ENCODE results near the gene CHTF18.

The CHTF18 gene

DNA sequence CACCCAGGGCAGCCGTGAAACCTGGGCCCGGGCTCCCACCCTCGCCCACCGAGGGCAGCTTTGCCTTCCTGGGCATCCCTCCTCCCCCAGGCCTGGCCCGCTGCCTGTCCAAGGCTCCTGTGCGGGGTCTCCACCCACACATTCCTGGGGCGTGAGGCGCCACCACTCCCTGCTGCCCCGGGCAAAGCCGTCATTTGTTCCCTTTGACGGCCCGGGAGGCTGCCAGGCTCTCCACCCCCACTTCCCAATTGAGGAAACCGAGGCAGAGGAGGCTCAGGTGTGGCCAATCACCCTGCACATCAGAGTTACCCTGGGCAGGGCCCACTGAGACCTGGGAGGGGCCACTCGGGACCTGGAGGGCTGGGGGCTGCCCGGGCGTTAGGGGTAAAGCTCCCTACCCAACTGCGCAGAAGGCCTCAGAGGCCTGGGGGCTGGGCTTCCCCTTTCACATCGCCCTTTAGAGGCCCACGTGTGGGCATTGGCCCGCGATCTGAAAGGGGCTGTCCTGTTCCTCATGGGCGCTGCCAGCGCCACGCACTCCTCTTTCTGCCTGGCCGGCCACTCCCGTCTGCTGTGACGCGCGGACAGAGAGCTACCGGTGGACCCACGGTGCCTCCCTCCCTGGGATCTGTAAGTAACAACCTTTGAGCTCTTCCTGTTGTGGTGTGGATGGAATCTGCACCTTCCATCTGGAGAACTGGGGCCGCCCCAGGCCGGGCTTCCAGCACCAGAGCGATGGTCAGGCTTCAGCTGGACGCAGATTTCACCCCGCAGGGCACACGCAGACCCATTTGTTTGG lies 27.7 kb upstream of the CHTF18 start, which contains the start of gene MSLN:
Gene MSLN (plus strand): TSS at position 190 of the 799 bp plus-strand sequence. CDS start 1,947 bp downstream, outside the sequence.
- no peak for DNase-seq (ENCODE audit: low read depth)

DNA sequence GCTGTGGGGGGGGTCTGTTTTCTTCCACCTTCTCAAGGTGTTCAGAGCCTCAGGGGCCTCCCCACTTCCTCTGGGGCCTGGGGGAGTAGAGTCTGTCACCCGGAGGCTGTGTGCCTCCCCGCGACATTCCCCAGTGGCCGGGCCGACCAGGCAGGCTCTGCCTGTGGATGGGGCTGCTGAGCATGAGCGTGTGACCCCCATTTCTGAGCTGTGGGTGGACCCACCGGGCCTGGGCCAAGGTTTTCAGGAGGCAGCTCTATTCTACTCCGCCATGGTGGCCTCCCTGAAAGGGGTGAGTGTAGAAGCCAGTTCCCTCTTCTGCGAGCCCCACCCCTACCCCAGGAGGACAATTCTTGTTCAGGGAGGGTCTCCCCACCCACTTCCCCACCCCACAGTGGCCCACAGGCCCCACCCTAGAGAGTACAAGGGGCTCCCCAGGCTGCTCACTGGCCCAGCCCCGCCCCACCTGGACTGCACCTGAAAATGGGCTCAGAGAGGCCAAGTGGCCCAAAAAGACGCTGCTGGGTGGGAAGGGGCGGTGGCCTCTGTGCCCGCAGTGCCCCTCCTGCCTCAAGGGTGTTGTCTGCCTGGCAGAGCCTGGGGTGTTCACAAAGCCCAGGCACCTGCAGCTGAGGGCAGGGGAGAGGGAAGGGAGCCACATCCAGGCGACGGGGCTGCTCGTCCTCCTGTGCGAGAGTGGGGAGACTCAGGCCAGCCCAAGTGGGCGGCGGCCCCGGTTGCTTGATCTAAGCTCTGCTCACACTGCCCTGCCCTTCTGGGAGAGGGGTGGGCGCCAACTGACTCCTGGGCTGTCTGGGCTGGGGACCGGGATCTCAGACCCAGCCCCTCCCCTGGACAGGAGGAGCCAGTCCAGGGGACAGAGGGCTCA lies 26.6 kb upstream of the CHTF18 start:
- no peak for DNase-seq (ENCODE audit: low read depth)

DNA sequence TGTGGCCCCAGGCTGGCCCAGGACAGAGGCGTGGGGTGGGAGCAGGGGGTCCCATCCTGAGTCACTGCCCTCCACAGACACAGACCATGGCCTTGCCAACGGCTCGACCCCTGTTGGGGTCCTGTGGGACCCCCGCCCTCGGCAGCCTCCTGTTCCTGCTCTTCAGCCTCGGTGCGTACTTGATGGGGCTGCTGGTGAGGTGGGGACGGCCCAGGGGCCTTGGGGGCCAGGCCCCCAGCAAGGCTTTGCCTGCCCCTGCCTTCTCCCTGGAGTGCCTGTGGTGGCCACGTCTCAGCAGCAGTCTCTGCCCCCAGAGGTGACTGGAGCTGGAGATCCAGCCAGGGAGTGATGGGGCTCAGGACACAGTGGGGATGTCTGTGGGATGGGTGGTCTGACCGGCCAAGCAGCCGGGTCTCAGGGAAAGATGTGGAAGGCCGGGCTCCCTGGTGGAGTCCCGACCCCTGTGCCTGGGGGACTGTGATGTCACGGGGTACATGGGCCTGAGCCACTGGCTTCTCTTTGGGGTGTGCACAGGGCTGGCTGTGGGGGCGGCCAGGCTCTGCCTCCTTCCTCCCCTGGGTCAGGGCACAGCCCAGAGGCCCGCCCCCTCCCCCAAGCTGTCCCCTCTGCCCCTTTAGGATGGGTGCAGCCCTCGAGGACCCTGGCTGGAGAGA lies 25.7 kb upstream of the CHTF18 start:
- no peak for DNase-seq (ENCODE audit: low read depth)

DNA sequence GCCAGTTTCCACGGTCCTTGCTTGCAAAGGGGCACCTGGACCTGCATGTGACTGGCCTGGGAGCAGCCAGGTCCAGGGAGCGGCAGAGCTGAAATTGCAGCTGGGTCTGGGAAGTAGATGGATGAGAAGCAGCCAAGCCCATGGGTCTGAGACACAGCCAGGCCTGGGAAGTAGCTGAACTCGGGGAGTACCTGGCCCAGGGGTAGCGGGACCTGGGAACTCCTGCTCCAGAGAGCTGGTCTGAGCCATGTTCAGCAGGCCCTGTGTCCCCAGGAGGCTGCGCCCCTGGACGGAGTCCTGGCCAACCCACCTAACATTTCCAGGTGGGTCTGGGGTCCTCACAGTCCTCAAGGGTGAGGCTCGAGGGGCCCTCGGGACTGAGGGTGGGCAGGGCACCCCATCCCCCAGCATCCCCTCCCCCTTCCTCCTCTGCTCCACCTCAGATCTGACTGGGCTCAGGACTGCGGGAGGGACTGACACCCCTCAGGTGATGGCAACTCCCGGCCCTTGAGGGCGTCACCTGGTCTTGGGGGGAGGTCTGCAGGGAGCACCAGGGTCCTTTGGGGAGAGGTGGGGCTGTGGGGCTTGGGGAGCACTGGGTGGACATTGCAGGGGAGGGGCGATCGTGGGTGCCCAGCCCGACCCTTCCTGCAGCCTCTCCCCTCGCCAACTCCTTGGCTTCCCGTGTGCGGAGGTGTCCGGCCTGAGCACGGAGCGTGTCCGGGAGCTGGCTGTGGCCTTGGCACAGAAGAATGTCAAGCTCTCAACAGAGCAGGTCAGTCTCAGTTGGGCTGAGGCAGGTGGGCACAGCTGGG lies 24.8 kb upstream of the CHTF18 start:
- DNase-seq (ENCODE audit: low read depth), result no peak

DNA sequence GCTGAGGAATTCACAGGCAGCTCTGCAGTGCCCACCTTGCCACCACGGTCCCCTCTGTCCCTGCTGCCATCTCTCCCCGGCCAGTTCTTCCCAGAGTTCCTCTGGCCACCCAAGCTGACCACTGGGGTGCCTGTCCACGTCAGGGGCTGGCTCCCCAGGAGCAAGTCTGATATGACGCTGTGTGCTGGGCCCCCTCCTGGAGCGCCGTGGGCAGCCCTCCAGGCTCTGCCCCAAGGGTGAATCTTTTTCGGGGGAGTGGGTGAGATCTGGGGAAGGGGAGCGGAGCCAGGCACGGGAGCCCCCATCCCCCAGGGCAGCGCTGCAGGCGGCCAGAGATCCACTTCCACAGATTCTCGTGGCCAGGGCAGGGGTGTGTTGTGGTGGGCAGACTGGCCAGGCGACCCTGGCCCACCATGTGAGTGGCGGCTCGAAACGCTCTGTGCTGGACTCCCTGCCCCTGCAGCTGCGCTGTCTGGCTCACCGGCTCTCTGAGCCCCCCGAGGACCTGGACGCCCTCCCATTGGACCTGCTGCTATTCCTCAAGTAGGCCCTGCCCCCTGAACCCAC lies 24.2 kb upstream of the CHTF18 start:
- DNase-seq (ENCODE audit: low read depth), result no peak

DNA sequence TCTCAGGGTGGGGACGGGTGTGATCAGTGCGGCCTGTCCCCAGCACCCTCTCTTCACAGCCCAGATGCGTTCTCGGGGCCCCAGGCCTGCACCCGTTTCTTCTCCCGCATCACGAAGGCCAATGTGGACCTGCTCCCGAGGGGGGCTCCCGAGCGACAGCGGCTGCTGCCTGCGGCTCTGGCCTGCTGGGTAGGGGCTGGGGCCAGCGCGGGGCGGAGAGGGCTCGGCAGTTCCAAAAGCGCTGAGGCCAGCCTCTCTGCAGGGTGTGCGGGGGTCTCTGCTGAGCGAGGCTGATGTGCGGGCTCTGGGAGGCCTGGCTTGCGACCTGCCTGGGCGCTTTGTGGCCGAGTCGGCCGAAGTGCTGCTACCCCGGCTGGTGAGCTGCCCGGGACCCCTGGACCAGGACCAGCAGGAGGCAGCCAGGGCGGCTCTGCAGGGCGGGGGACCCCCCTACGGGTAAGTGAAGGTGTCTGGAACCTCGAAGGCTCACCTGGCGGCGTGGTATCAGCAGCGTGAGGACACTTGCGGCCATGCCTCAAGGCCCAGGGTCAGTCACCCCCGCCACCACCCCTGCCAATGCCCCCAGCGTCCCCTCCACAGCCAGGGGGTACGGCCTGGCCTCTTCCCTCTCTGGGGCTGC lies 23.5 kb upstream of the CHTF18 start:
- DNase-seq (ENCODE audit: low read depth), result no peak

DNA sequence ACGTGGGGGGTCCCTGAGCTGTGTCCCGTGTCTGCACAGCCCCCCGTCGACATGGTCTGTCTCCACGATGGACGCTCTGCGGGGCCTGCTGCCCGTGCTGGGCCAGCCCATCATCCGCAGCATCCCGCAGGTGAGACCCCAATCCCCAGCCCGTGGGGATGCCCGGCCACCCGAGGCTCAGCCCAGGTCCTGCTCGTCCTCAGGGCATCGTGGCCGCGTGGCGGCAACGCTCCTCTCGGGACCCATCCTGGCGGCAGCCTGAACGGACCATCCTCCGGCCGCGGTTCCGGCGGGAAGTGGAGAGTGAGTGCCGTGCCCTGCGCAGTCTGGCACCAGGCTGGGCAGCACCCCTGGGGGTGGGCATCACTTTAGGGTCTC lies 22.9 kb upstream of the CHTF18 start:
- no peak for DNase-seq (ENCODE audit: low read depth)

DNA sequence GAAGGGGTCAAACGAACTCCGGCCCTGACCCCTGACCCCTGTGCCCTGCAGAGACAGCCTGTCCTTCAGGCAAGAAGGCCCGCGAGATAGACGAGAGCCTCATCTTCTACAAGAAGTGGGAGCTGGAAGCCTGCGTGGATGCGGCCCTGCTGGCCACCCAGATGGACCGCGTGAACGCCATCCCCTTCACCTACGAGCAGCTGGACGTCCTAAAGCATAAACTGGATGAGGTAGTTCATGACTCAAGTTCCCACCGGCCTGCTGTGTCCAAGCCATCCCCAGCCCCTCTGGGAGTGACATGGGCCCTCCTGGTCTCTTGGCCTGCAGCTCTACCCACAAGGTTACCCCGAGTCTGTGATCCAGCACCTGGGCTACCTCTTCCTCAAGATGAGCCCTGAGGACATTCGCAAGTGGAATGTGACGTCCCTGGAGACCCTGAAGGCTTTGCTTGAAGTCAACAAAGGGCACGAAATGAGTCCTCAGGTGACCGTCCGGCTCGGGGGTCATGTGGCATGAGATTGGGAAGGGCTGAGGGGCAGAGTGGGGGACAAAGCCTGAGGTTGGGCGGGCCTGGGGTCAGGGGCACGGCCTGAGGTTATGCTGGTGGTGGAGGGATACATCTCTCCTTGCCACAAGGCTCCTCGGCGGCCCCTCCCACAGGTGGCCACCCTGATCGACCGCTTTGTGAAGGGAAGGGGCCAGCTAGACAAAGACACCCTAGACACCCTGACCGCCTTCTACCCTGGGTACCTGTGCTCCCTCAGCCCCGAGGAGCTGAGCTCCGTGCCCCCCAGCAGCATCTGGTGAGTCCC lies 22.2 kb upstream of the CHTF18 start:
- DNase-seq (ENCODE audit: low read depth), result no peak

DNA sequence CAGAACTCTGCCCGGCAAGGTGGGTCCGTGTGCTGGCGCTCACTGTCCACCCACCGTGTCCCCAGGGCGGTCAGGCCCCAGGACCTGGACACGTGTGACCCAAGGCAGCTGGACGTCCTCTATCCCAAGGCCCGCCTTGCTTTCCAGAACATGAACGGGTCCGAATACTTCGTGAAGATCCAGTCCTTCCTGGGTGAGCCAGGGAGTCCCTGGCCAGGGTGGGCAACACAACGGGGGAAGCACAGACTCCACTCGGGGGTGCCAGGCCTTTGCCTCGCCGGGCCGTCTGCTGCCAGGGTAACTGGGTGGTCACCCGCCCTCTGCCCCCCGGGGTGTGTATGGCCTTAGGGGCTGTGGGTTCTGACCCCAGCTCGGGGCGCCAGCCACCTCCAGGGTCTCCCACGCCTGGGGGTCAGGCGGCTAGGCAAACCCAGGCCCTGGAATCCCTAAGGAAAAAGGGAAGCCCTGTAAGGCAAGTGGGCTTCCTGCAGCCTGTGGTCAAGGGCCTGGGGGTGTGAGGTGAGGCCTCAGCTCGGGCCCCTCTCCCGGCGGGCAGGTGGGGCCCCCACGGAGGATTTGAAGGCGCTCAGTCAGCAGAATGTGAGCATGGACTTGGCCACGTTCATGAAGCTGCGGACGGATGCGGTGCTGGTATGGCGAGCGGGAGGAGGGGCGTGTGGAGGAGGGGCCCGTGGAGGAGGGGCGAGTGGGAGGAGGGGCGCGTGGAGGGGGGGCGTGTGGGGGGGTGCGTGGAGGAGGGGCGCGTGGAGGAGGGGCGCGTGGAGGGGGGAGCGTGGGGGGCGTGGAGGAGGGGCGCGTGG lies 21.4 kb upstream of the CHTF18 start:
- no peak for DNase-seq (ENCODE audit: low read depth)

DNA sequence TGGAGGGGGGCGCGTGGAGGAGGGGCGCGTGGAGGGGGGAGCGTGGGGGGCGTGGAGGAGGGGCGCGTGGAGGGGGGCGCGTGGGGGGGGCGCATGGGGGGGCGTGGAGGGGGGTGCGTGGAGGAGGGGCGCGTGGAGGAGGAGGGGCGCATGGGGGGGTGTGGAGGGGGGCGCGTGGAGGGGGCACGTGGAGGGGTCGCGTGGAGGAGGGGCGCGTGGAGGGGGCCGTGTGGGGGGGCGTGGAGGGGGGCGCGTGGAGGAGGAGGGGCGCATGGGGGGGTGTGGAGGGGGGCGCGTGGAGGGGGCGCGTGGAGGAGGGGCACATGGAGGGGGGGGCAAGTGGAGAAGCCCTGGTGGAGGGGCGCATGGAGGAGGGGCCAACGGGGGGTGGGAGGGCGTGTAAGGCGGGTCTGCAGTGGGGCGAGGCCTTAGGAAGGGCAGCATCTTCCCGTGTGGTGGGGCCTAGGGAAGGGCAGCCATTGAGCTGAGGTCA lies 20.6 kb upstream of the CHTF18 start:
- DNase-seq (ENCODE audit: low read depth), result no peak

DNA sequence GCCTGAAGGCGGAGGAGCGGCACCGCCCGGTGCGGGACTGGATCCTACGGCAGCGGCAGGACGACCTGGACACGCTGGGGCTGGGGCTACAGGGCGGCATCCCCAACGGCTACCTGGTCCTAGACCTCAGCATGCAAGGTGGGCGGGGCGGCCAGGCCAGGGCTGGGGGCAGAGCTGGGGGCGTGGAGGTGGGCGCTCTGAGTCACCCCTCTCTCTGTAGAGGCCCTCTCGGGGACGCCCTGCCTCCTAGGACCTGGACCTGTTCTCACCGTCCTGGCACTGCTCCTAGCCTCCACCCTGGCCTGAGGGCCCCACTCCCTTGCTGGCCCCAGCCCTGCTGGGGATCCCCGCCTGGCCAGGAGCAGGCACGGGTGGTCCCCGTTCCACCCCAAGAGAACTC lies 20.0 kb upstream of the CHTF18 start:
- DNase-seq (ENCODE audit: low read depth), result no peak

DNA sequence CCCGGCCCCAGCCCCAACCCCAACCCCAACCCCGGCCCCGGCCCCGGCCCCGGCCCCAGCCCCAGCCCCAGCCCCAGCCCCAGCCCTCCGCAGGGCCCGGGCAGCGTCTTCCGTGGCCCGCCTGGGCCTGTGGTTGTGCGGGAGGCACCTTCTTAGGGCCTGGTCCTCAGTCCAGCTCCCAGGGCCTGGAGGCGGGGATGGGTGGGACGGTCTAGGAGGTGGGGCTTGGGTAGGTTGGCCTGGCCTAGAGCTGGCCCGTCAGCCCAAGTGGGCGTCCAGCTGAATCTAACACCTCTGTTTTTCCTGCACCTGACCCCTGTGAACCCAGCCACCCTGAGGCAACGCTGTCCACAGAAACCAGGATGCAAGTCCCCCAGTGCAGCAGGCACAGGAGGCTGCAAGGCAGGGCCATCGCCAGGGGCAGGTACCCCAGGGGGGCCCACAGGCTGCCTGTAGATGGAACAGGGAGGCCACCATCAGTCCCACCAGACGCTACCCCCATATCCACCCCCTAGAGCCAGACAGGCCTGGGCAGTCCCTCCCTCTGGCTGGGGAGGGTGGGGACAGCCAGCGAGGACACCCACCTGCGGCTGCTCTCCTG lies 19.1 kb upstream of the CHTF18 start:
- no peak for DNase-seq (ENCODE audit: low read depth)

DNA sequence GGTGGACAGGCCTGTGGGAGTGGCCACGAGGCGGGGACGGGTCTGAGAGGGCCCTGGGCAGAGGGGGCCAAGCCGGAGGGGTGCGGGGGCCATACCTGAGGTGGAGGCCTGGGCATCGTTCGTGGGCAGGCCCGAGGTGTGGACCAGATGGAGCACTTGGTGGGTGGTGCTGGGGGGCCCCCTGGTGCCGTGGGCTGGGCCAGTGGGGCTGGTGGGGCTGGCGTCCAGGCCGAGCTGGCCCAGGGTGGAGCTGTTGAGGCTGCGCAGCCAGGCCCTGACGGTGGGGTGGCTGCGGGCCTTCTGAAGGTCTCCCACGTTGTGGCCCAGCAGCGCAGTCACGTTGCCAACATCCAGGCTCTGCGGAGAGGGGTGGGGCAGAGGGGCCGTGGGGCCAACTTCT lies 18.5 kb upstream of the CHTF18 start:
- DNase-seq (ENCODE audit: low read depth), result no peak

DNA sequence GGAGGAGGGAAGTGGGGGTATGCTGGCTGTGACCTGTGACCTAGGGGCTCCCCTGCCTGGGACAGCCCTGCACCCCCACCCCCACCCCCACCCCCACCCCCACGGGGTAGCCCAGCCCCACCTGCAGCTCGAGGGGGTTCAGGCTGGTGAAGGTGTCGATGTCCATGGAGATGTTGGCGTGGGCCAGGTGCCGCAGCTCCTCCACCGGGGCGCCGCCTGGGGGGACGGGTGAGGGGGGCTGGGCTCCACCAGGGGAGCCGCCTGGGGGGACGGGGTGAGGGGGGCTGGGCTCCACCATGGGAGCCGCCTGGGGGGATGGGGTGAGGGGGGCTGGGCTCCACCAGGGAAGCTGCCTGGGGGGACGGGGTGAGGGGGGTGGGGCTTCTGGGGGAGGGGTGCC lies 18.0 kb upstream of the CHTF18 start:
- DNase-seq (ENCODE audit: low read depth), result no peak

DNA sequence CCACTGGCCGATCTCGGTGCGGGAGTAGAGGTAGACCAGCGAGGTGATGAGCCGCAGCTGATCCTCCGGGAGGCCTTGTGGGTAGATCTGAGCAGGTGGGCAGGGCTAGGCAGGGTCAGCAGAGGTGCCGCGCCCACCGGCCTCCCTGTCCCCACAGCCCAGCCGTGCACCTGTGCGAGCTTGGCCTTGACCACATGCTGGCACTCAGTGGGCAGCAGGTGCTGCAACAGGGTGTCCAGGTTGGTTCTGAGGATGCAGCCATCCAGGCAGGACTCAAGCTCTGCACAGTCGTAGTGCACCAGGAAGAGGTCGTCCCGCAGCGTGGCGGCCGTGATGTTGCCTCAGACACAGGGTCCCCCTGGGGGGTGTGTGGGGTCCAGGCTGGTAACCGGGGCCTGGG lies 15.5 kb upstream of the CHTF18 start:
- no peak for DNase-seq (ENCODE audit: low read depth)

DNA sequence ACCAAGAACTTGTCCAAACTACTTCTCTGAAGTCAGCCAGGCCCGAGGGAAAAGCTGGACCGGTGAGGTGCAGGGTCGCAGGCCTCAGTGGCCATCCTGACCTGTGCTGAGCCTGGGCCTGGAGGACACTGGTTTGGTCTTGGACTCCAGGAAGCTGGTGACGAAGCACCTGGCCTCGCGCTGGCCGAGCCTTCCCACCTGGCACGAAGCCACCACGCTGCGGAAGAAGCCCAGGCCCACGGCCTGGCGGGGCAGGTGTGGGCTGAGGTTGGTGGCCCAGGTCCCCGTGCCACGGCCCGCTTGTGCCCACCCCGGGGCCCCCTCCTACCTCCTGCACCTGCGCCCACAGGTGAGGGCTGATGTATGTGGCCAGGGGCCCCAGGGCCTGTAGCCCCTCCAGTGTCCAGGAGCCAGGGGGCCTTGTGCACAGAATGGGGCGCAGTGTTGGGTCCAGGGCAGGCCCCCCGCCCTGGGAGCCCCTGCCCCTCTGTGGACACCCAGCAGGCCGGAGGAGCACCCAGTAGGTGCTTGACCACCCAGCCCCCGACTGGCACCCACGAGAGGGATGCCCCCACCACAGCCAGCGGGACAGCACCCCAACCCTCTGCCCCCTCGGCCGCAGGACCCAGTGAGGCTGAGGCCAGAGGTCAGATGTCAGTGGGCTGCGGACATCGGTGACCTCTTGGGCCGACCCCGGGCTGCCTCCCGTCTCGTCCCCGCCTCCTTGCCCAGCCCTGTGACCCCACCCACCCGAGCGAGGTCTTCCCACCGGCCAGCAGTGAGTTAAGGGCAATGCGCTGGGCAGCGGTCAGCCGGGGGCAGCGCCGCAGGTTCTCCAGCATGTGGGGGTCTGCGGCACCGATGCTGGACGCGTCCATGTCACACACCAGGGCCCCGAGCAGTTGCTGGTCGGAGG lies 14.1 kb upstream of the CHTF18 start:
- DNase-seq (ENCODE audit: low read depth), result no peak

DNA sequence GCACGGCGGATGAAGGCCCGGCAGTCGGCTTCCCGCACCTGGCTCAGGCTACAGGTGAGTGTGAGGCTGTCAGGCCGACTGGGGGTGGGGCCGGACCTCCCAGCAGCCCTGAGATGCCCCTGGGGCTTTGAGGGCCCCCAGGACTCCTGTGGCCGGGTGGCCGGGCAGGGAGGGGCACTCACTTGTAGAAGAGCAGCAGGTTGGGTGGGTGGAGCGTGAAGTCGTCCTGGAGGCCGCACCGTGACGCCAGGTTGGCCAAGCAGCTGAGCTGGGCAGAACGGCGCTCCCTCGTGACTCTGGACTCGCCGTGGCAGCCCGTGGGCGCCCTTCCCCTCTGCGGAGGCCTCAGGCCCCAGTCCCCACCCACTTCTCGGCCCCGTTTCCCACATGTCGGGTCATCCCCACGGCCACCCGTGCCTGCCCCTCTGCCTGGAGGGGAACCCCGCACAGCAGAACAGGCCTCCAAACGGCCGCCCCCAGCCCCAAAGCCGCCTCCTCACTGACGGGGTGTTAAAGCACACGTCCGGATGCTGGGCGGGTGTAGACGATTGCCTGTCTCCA lies 13.1 kb upstream of the CHTF18 start:
- no peak for DNase-seq (ENCODE audit: low read depth)

Measured in activated T-helper 9 cell treated with anti-CD3 and anti-CD28 coated beads, Interleukin-2, amount 50 U/mL, for 16 hours (primary cell).